GM19468 (cell line): Measurements from ENCODE around the gene DEFB108B.
"Not testable (repeated sequence)": the region's sequence is repeated elsewhere in the genome, so short reads cannot be mapped to it uniquely, and the experiment has no call there.

Experiments used
- ATAC-seq: cut with Tn5 transposase; IDR thresholded peaks from one replicate; pipeline ENCODE4 v1.9.1; 2021; ENCODE audit warnings: mild to moderate bottlenecking, moderate library complexity, moderate number of reproducible peaks; ENCODE audit not compliant: unreplicated experiment; ENCODE audit errors: extremely low read depth

Gene DEFB108B

GRCh38 chr11:71813481-71814355, 19.3 kb upstream of the DEFB108B start:
- ATAC-seq, result not testable (repeated sequence)

GRCh38 chr11:71821539-71821938, 11.5 kb upstream of the DEFB108B start:
- not testable (repeated sequence) for ATAC-seq

- not testable (repeated sequence) for ATAC-seq
Measured at GRCh38 chr11:71829247-71829646, 3.8 kb upstream of the DEFB108B start.

- ATAC-seq, result not testable (repeated sequence)
Measured at GRCh38 chr11:71829686-71830085, 3.3 kb upstream of the DEFB108B start.

GRCh38 chr11:71842720-71843119, 9.7 kb downstream of the DEFB108B start:
- ATAC-seq, result not testable (repeated sequence)

GRCh38 chr11:71843355-71843754, 10.4 kb downstream of the DEFB108B start:
- not testable (repeated sequence) for ATAC-seq

GRCh38 chr11:71843858-71844257, 10.9 kb downstream of the DEFB108B start:
- no peak for ATAC-seq

GRCh38 chr11:71853895-71854294, 20.9 kb downstream of the DEFB108B start:
- ATAC-seq, result not testable (repeated sequence)

- ATAC-seq, result not testable (repeated sequence)
Measured at GRCh38 chr11:71855880-71856279, 22.9 kb downstream of the DEFB108B start.

GRCh38 chr11:71860835-71861234, 27.8 kb downstream of the DEFB108B start:
- not testable (repeated sequence) for ATAC-seq

- ATAC-seq, result not testable (repeated sequence)
Measured at GRCh38 chr11:71863978-71864627, 31.1 kb downstream of the DEFB108B start.

GRCh38 chr11:71867209-71867608, 34.2 kb downstream of the DEFB108B start:
- not testable (repeated sequence) for ATAC-seq

GRCh38 chr11:71869931-71870330, 36.9 kb downstream of the DEFB108B start:
- ATAC-seq, result not testable (repeated sequence)

- not testable (repeated sequence) for ATAC-seq
Measured at GRCh38 chr11:71870661-71871060, 37.7 kb downstream of the DEFB108B start.

- not testable (repeated sequence) for ATAC-seq
Measured at GRCh38 chr11:71876262-71876661, 43.3 kb downstream of the DEFB108B start.

GRCh38 chr11:71878059-71878458, 45.1 kb downstream of the DEFB108B start, which contains the start of gene DEFB131B:
Gene DEFB131B (plus strand): TSS chr11:71878453. CDS start chr11:71878453, 0 bp downstream.
- ATAC-seq, result not testable (repeated sequence)

GRCh38 chr11:71885806-71886205, 52.8 kb downstream of the DEFB108B start:
- ATAC-seq, result not testable (repeated sequence)
